Activated naive CD4-positive, alpha-beta T cell treated with Interleukin-2 at 50 U/mL for 16 hours (primary cell): ENCODE data around the gene CACHD1.

Experiments
- DNase-seq: peaks from one replicate; pipeline ENCODE4 v3.0.0-alpha.2; 2020

The CACHD1 gene

DNA sequence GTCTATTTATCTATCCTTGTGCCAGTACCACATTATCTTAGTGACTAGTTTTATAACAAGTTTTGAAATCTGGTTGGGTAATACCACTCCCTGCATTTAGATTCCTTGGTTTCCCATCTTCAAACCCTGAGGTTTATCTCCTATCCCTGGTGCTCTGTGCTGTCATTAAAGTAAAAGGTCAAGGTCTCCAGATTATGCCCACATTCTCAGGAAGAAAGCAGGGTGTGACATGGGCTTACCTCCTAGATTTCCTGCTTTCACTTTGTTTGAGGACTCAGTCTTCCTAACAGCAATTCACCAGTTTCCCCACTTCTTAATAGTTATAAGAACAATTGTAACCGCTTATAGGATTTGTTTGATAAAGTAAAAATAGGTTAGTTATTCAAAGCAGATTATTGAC is 86.0 kb downstream of the CACHD1 start:
- no peak for DNase-seq

DNA sequence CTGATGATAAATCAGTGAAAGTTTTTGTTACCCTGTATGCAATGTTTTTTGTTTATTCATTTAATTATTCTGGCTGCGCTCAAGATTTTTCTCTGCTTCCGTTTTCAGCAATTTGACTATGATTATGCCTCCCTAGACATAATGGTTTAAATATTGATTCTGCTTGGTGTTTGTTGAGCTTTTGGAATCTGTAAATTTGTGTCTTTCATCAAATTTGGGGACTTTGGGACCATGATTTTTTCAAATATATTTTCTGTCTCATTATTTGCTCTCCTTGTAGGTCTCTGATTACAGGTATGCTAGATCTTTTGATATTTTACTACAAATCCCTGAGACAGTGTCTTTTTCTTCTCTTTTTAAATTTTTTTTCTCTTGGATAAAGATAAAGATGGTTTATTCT is 92.1 kb downstream of the CACHD1 start:
- no peak for DNase-seq

DNA sequence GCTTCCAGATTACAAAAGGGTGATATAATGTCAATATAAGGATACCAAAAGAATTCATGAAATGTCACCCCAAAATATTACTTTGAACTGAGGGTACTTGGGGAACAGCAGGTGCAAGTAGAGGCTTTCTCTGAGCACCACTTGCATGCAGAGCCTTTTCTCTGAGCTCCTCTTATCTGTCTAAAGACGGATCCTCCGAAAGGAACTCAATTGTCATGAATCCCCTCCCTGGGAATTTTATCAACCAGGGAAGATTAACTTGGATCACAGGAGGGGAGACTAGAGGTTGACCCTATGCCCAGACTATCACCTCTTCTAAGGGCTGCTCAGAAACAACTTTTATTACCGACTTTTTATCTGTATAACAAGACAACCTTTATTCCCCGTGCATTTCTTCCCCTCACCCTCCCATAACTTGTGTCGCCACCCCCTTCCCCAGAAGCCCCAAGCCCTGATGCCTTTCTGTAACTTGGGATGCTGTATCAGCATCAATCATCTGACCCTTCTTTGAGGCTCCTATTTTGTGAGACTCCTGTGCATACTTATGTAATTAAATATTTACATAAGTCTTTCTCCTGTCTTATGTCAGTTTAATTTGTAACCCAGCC is 94.1 kb downstream of the CACHD1 start:
- DNase-seq, result no peak

DNA sequence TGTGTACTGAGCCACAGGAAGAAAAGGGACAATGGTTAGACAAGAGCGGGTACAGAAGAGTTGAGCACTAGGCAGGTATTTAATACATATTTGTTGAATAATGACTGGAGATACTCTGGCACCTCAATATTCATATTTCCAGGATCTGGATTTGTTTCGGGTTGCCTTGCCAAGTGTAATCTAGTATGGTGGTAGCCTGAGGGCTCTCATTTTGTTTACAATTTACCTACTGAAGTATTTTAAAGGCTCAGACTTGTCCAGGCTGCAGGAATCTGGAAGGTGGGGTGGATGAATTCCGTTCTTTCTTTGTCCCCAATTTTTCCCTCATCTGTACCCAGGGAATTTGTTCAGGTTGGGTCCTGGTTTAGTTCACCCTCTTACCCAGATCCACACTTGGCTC is 95.0 kb downstream of the CACHD1 start:
- DNase-seq, result no peak

GRCh38 chr1:64567426-64568170 is 97.7 kb downstream of the CACHD1 start:
- no peak for DNase-seq

- DNase-seq, result no peak
Observed at GRCh38 chr1:64568171-64568450, 98.2 kb downstream of the CACHD1 start.

DNA sequence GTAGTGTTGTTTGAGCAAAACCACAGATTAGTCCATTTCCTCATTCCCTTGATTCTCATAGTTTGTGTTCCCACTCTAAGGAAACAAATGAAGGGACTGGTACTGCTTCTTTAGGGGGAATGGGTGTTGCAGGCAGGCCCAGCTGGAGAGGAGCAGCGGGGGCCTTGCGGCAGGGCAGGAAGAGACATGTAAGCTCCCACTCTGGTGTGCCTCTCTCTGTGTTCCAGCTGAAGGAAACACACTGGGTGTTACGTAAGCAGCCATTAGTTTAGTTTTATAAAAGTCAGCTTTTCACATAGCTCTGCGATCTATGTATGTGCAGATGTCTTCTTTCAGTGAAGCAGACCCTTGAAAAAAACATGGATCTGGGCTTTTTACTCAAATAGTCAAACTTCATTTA is 99.5 kb downstream of the CACHD1 start:
- DNase-seq, result no peak

- no peak for DNase-seq
Observed at GRCh38 chr1:64570267-64570855, 100.4 kb downstream of the CACHD1 start.

DNA sequence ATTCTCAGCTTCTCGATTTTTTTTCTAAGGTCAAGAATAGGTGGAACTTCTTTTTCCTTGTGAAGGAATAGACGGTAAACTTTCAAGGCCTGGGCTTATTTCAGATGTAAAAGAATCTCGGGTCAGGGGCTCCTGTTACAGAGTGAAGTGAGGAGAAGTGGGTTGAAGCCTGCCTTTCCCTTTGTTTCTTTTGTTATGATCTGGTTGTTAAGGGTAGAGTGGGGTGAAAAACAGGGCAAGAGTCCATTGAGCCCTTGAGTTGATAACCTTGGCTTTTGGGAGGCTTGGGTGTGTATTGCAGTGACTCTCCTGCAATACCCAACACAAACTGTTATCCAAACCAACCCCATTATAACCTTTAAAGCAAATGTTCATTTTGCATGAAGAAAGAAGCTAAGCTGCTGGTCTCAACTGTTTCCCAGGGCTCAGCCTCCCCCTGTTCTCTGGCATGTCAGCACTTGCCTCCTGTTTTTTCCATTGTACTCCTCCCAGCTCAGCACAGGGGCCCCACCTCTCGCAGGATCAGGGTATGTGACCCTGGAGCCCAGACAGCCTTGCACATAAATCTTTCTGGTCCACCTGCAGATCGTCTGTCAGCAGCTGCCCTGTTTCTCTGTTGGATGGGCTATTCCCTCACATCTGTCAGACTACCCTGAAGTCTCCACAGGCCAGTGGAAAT is 102.4 kb downstream of the CACHD1 start:
- no peak for DNase-seq

DNA sequence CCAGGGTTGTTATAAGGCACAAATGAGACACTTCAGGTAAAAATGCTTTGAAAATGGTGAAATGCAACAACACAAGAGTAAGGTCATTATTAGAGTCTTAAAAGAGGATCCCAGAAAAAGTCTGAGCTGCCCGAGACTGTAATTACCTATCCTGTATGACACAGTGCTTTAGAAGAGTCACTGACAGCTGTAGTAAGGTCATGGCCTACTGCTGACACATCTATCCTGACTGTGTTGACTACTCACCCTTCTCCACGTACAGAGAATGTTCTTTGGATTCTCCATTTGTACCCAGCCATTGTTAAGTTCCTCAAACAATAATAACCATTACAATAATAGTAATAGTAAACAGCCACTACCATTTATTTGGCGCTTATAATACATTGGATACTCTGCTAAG is 104.4 kb downstream of the CACHD1 start:
- no peak for DNase-seq

- no peak for DNase-seq
Observed at GRCh38 chr1:64575881-64576676, 106.2 kb downstream of the CACHD1 start.

GRCh38 chr1:64578270-64578973 is 108.5 kb downstream of the CACHD1 start:
- DNase-seq, result no peak

DNA sequence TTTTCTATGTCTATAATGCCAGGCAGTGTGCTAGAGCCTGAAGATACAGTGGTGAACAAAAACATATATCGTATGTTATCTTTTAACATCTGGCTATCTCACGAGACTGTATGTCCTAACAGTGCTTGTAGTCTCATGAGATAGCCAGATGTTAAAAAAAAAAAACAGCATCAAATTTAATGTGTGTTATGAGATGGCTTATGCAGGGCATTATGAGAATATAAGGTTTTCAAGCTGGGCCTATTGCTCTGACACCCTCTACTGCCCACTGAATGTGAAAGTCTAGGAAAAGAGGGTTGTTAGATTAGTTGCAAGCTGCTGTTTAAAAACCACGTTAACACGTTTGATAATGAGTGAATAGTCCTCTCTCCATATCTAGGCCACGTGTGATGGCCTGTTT is 109.8 kb downstream of the CACHD1 start:
- no peak for DNase-seq

DNA sequence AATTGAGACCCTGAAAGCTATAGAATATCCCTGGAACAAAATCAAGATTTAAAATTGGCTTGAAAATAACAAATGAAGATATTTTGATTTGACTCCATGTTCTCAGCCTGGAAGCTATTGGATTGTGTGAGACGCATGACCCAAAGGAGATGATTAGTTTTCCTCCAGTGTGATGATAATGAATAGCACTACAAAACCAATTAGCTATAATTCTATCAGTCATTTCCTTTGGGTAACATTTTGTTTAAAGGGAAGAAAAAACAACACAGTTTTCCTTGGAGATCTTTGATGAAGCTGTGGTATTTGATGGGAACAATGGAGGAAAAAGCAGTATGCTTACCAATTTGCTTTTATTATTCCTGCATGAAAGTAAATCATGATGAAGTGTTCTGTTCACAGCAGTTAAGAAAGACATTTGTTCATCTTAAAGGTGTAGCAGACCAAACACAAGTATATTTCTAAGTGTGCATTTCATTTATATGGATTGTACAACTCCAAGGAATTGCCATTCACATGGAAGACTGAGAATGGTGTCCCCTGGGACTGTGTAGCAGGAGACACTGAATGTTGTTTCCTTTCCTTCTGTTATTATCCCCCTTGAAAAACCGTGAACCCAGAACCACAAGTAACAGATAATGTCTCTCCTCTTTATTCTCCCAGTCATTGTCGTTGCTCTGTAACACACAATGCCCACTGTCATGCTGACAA is 111.4 kb downstream of the CACHD1 start:
- DNase-seq, result no peak

- no peak for DNase-seq
Observed at GRCh38 chr1:64581843-64582185, 111.9 kb downstream of the CACHD1 start.

- no peak for DNase-seq
Observed at GRCh38 chr1:64584479-64584878, 114.5 kb downstream of the CACHD1 start.

- no peak for DNase-seq
Observed at GRCh38 chr1:64588876-64589275, 118.9 kb downstream of the CACHD1 start.

DNA sequence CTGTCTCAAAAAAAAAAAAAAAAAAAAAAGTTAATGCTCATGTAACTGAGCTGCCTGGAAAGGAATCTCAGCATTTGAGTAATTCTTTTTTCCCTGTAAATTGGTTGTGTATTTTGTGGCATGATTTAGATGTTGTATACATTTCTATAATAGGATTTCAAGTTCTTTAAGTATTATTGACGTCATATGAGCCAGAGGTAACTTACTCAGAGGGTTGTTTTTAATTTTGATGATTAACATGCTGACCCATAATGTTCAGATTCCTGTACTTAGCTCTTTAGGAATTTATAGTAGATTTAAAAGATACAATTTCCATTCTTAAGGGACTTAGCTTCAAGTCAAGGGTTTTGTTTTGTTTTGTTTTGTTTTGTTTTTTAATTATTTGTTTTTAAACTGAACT is 120.4 kb downstream of the CACHD1 start:
- DNase-seq, result no peak

DNA sequence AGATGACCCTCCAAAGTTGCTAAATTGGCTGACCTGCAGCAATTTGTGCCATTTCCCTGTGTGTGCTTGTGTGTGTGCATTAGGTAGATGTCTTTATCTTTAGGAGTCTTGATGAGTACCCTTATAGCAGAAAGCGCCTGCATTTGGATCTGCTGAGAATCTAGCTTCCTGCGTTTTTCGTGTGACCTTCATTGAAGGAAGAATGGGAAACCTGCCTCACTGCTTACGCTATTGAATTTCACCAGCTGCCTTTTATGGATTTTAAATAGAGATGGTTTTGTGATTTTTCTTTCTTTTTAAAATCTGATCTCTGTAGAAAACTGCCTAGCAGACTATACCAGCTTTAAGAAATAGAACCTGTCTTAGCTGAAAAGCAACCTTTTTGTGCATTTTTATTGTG is 124.5 kb downstream of the CACHD1 start:
- no peak for DNase-seq

DNA sequence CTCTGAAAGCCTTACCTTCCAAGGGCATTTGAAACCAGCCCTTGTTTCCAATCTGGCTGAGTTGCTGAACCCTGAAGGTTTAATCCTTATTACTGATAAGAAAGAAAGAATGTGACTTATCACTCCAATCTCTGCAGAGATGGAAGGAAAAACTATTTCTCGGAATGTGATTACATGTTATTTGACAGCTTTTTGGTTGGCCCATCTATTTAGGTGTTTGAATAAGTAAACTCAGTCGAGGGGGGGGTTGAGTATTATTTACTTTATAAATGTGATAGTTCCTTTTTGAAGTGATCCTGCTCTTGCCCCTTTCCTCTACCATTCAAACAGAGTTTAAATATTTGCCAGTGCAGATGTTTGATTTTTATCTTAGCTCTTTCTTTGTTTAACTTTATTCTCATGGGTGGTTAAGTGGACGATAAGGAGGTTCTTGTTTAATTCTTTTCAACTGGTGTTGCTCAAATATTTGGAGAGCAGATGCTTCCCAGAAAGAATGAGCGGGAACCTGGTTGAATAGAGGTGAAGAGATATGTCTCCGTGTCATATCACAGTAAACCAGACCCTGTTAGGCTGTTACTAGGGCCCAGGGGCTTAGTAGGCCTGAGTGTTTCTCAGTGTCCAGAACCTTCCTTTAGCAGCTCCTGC is 126.1 kb downstream of the CACHD1 start:
- no peak for DNase-seq

DNA sequence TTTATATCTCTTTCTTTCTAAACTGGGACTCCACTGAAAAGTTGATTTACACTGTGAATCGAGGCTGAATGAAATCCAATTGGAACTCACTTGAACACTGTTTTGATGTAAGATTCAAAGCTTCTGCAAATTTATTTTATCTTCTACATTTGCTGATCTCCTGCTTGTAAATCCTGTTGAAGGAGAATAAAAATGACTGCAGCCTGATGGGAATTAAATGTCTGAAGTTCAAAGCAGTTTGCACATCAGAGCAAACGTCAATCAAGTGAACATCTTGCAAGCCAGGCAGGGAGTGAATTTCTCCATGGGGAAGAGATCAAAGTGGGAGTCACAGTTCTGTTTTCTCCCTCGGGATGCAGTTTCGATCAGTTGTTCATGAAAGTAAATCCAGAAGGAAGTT is 127.2 kb downstream of the CACHD1 start:
- no peak for DNase-seq
